Stimulated activated naive CD8-positive, alpha-beta T cell treated with anti-CD3 and anti-CD28 coated beads, Interleukin-15, Interleukin-2, amounts not matched to agents 100 ng/mL and 50 ng/mL, for 24 hours (primary cell): Measurements from ENCODE around the gene NECTIN1.

Experiments
- H3K27ac Mint-ChIP-seq: one replicate; pipeline ENCODE4 v1.8.0; 2021; ENCODE audit warnings: mild to moderate bottlenecking, mixed read lengths
- H3K27me3 Mint-ChIP-seq: one replicate; pipeline ENCODE4 v1.8.0; 2021; ENCODE audit warnings: mixed read lengths
- H3K36me3 Mint-ChIP-seq: one replicate; pipeline ENCODE4 v1.8.0; 2021; ENCODE audit warnings: low read depth, mixed read lengths
- H3K4me1 Mint-ChIP-seq: one replicate; pipeline ENCODE4 v1.8.0; 2021; ENCODE audit warnings: low read depth, mixed read lengths
- H3K4me3 Mint-ChIP-seq: one replicate; pipeline ENCODE4 v1.8.0; 2021; ENCODE audit warnings: mild to moderate bottlenecking, mixed read lengths
- H3K9me3 Mint-ChIP-seq: one replicate; pipeline ENCODE4 v1.8.0; 2021; ENCODE audit warnings: mixed read lengths

NECTIN1 gene

DNA sequence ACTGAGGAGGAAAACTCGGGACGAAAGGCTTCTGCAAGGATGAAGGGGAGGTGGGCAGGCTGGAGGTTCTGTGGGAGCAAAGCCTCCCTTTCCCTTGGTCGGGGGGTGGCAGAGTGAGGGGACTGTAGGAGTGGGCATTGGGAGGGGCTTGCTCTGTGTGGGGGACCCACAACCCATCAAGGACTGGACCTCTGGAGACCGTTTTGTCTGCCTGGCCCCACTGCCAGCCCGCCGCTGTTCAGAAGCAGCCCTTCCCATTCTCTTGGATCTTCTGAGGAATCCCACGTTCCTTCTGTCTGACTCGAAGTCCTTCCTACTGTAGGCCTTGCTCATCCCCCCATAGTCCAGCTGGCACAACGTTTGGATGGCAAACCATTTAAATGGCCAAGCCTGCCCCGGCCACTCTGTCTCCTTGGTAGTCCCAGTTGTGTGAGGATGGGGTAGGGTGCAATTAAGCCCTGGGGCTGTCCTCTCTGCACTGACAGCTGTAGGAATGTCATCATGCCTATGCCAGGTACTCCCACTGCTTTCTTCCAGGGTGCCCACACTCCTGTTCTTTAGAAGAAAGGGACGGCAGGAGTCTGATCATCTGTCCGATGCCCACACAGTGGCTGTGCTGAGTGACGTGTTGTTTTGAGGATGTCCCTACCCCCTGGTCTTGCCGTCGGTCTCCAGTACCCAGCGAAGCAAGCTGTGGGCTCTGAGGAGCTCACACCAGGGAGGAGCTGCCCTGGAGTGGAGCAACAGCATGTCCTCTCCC lies 17.0 kb upstream of the NECTIN1 start:
- no peak overlapping the region for H3K4me3 Mint-ChIP-seq
- peaks cover 33% of the 10 kb centered on the region for H3K27me3 Mint-ChIP-seq
- no peaks in the 10 kb centered on the region for H3K9me3 Mint-ChIP-seq
- peaks cover 15% of the 10 kb centered on the region for H3K4me1 Mint-ChIP-seq
- H3K27ac Mint-ChIP-seq, result no peak overlapping the region
- no peaks in the 10 kb centered on the region for H3K36me3 Mint-ChIP-seq

DNA sequence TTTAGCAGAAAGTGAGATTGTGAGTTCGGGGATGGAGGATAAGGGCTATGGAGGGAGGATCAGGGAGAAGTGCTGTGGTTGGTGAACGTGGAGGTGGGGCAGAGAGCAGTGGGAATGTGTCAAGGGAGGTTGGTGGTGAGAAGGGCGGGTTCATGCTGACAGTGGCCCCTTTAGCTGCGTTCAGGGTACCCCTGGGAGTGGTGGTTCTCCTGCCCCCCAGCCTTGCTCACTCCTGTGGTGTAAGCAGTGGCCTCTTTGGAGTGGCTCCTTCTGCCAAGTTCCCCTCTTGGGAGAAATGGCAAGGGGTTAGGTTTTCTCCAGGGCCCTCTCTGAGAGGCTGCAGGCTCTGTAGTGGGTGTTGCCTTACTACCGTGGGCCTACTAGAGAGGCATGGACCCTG lies 16.1 kb upstream of the NECTIN1 start:
- no peaks in the 10 kb centered on the region for H3K36me3 Mint-ChIP-seq
- no peak overlapping the region for H3K27ac Mint-ChIP-seq
- H3K4me3 Mint-ChIP-seq, result no peak overlapping the region
- peaks cover 16% of the 10 kb centered on the region for H3K4me1 Mint-ChIP-seq
- H3K27me3 Mint-ChIP-seq, result peaks cover 39% of the 10 kb centered on the region
- no peaks in the 10 kb centered on the region for H3K9me3 Mint-ChIP-seq

DNA sequence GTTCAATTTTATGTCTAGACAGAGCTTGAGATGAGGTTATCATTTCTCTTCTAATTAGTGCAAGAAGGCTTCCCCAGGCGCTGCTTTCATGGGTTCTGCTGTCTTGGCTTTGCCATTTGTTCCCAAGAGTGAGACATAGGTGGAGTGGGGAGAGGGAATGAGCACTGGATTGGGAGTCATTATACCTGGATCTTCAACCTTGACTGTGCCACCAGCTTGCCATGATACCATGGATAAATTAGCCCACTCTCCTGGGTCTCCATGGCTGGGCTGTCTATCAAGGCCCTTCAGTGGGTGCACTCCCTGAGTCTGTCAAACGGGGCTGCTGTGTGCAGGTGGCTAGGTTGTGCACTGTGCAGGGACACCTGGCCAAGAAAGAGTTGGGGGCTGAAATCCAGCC lies 15.6 kb upstream of the NECTIN1 start:
- no peak overlapping the region for H3K27ac Mint-ChIP-seq
- H3K4me3 Mint-ChIP-seq, result no peak overlapping the region
- H3K27me3 Mint-ChIP-seq, result peaks cover 39% of the 10 kb centered on the region
- peaks cover 16% of the 10 kb centered on the region for H3K4me1 Mint-ChIP-seq
- no peaks in the 10 kb centered on the region for H3K36me3 Mint-ChIP-seq
- no peaks in the 10 kb centered on the region for H3K9me3 Mint-ChIP-seq

DNA sequence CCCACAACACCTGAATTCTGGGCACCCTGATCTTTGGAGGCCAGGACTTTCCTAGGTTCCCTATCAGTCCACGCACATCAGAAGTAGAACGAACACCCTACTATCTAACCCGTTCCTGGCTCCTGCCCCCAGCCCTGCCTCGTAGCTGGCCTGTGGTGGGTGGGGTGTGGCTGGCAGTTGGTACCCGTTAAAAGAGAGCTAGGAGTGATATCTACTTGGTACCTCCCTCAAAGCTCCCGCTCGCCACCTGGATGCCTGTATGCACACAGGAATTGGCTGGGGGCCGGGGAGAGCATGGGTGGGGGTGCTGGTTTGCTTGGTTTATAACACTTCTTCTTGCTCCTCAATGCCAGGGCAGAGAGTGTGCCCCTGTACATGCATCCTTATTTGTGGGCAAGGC lies 14.0 kb upstream of the NECTIN1 start:
- H3K27ac Mint-ChIP-seq, result no peak overlapping the region
- H3K4me1 Mint-ChIP-seq, result peaks cover 16% of the 10 kb centered on the region
- no peaks in the 10 kb centered on the region for H3K36me3 Mint-ChIP-seq
- H3K4me3 Mint-ChIP-seq, result no peak overlapping the region
- H3K9me3 Mint-ChIP-seq, result no peaks in the 10 kb centered on the region
- peaks cover 39% of the 10 kb centered on the region for H3K27me3 Mint-ChIP-seq

DNA sequence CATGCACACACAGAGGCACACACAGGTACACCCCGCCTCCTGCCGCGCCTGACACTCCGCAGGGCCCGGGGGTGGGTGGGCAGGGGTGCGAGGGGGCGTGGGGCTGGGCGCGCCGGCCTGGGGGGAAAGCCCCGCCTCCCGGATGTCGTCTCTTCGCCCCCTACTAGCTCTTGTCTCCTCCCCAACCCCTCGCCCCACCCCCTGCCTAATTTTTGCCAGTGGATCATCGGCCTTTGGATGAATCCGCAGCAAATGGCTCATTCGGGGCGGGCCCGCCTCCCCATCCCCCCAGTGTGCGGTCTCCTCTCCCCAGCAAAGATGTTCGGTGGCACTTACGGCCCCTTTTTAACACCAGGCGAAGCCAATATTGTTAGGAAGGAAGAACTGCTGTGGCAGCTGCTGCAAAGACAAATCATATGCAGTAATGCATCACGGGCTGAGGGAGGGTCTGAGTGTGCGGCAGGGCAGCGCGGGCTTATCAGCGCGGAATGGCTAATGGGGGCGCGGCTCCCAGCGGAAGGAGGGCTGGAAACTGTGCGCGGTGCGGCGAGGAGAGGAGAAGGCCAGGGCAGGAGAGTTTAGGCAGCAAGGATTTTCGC lies 13.4 kb upstream of the NECTIN1 start:
- no peak overlapping the region for H3K27ac Mint-ChIP-seq
- peaks cover 38% of the 10 kb centered on the region for H3K27me3 Mint-ChIP-seq
- no peaks in the 10 kb centered on the region for H3K36me3 Mint-ChIP-seq
- peaks cover 16% of the 10 kb centered on the region for H3K4me1 Mint-ChIP-seq
- H3K9me3 Mint-ChIP-seq, result no peaks in the 10 kb centered on the region
- H3K4me3 Mint-ChIP-seq, result peak overlapping the region; percentile 56

DNA sequence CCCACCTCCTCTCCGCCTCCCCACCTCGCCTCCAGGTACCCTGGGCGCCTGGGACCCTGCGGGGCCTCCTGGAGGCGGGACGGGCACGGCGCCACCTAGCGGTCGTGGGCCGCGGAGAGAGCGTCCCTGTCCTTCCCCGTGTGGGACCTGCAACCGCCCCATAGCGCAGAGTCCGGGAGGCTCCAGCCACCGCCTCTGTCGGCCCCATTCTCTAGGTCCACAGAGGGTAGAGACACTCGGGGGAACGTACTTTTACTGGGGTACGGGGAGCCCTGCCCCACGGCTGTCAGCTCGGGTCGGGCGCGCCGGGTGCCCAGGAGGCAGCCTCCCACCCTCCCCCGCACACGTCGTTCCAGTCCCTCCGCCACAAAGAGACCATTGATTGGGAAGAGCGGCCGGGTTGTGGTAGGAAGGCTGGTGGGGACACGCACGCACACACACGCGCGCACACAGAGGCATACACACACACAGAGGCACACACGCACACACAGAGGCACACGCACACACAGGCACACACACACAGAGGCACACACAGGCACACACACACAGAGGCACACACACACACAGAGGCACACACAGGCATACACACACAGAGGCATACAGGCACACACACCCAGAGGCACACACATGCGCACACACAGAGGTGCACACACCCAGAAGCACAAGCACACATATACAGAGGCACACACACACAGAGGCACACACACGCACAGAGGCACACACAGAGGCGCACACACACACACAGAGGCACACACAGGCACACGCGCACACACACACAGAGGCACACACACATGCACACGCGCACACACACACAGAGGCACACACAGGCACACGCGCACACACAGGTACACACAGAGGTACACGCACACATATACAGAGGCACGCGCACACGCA lies 12.6 kb upstream of the NECTIN1 start:
- Mint-ChIP-seq H3K4me3 (peak overlapping the region; percentile 26), H3K27ac (no peak overlapping the region), H3K4me1 (peaks cover 16% of the 10 kb centered on the region), H3K27me3 (peaks cover 38% of the 10 kb centered on the region), H3K9me3 (no peaks in the 10 kb centered on the region), H3K36me3 (no peaks in the 10 kb centered on the region)

DNA sequence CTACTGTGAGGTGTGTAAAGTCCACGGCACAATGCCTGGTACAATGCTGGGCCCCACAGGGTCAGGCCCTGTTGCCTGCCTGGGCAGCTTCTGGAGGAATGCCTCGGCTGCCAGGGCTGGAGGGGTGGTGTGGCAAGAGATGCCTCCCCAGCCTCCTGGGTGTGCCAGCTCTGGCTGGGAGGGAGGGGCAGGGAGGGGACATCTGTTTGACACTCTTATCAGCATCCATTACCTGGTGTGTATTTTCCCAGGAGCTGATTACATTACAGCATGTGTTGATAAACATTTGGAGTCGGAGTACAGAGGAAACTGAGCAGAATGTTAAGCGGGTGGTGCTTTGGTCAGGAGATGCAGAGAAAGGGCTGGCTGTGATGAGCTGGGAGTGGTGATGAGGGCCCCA lies 11.0 kb upstream of the NECTIN1 start:
- Mint-ChIP-seq H3K36me3 (no peaks in the 10 kb centered on the region), H3K4me1 (peaks cover 16% of the 10 kb centered on the region), H3K9me3 (no peaks in the 10 kb centered on the region), H3K27ac (no peak overlapping the region), H3K27me3 (peaks cover 48% of the 10 kb centered on the region), H3K4me3 (no peak overlapping the region)

DNA sequence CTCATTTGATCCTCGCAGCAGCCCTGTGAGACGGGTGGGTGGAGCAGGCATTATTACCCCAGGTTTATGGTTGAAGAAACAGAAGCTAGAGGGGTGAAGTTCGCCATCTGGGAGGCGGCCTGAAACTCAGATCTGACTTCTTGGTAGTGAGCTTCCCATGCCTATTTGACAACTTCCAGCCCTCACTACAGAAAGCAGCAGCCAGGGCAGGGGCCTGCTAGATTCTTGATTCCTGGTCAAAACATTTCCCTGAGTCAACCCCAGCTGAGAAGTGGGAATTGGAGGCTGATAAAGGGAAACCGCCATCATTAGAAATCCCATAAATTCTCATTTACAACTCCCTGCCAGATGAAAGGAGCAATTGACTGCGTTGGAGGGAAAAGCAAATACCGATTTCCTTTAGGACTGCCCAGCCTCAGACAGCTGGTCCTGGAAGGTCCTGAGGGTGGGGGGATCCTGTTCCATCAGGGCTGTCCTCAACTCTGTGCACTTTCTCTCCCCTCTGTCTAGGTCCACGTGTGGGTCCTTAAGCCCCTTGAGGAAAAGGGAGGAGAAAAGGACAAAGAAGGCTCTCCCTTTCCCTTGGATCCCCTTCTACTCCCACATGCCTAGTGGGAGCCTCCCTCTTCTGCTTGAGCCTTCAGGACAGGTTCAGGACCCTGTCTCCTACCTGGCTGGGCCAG lies 10.2 kb upstream of the NECTIN1 start:
- H3K27ac Mint-ChIP-seq, result no peak overlapping the region
- H3K4me1 Mint-ChIP-seq, result peaks cover 16% of the 10 kb centered on the region
- H3K9me3 Mint-ChIP-seq, result no peaks in the 10 kb centered on the region
- H3K27me3 Mint-ChIP-seq, result peaks cover 48% of the 10 kb centered on the region
- H3K36me3 Mint-ChIP-seq, result no peaks in the 10 kb centered on the region
- H3K4me3 Mint-ChIP-seq, result no peak overlapping the region

DNA sequence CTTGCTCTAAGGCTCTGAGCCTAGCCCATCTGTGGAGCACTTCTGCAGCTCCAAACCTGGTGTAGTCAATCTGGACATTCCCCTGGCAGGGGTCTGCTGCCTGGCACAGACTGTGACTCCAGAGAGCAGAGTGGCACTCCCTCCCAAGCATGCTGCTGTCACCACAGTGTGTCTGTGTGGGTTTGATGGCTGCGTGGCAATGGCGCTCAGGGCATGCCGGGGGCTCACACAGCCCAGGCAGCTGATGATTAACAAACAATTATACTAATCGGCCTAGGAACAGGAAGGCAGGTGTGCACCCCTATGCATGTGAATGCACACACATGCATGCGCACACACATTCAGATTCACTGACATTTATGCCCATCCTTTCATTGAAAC lies 9.0 kb upstream of the NECTIN1 start:
- H3K4me1 Mint-ChIP-seq, result peaks cover 16% of the 10 kb centered on the region
- H3K4me3 Mint-ChIP-seq, result no peak overlapping the region
- H3K27me3 Mint-ChIP-seq, result peaks cover 50% of the 10 kb centered on the region

DNA sequence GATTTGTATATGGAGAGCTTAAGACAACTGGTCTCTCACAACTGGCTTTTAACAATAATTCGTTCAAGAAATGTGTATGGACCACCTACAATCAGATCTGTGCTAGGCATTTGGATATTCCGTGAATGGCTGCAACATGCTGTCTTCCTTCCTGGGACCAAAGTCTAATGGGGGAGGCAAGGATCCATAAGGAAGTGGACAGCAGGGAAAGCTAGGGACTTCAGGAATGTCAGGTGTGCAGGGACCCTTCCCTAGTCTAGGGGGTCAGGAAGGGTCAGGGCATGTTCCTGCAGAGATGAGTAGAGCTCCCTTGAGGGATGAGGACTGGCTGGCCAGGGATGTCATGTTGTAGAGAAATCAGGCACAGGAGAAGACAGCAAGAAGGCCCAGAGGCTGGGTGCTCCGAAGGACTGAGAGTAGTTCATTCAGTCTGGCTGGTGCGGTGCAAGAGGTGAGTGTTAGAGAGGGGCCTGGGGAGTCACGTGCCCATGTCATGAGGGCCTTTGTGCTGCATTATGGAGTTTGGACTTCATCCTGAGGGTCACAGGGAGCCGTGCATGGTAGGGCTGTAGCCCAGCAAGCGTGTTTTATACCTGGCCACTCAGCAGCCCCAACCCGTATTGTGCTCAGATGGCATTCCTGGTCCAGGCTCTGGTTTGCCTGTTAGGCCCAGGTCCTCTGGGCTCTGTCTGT lies 8.5 kb upstream of the NECTIN1 start:
- Mint-ChIP-seq H3K27ac (no peak overlapping the region), H3K9me3 (no peaks in the 10 kb centered on the region), H3K4me1 (peaks cover 12% of the 10 kb centered on the region), H3K27me3 (peaks cover 46% of the 10 kb centered on the region), H3K4me3 (no peak overlapping the region), H3K36me3 (no peaks in the 10 kb centered on the region)

More for the DNA sequence above, 9.0 kb upstream of the NECTIN1 start:
- Mint-ChIP-seq H3K36me3 (no peaks in the 10 kb centered on the region), H3K27ac (no peak overlapping the region), H3K9me3 (no peaks in the 10 kb centered on the region)

DNA sequence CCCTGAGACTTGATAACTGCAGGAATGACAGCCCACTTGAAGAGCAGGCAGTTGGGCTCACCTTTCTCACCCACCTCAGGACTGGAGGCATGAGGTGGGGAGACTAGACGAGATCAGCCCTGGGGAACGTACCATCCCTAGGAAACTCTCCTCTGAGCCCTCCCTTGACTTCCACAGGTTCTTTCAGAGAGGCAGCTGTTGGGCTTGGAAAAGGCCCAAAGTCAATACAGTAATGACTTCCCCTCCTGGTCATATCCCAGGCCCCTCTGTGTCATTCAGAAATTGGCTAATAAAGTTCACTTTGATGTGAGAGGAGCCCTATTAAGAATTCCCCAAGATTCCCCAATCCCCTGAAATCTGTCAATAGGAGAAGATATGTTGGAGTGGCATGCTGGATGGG lies 5.8 kb upstream of the NECTIN1 start:
- Mint-ChIP-seq H3K4me3 (no peak overlapping the region), H3K4me1 (peaks cover 9% of the 10 kb centered on the region), H3K27ac (no peak overlapping the region), H3K36me3 (no peaks in the 10 kb centered on the region), H3K27me3 (peaks cover 47% of the 10 kb centered on the region), H3K9me3 (no peaks in the 10 kb centered on the region)

DNA sequence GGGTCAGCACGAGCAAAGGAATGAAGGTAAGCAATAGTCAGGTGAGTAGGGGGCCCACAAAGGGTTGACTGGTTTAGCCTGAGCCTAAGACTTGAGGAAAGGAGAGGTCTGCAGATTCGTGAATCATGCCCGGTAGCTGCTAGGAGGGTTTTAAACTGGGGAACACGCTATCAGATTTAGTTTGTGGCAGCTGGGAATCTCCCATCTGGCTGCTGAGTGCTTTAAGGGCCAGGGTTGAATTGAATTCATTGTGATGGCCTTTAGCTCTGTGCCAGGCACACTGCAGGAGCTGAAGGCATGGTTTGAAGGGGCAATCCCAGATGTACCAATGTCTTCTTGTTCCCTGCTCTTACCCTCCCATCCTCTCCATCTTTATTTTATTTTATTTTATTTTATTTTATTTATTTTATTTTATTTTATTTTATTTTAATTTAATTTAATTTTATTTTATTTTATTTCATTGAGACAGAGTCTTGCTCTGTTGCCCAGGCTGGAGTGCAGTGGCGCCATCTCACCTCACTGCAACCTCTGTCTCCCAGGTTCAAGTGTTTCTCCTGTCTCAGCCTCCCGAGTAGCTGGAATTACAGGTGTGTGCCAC lies 1.9 kb upstream of the NECTIN1 start:
- H3K9me3 Mint-ChIP-seq, result no peaks in the 10 kb centered on the region
- no peak overlapping the region for H3K4me3 Mint-ChIP-seq
- no peaks in the 10 kb centered on the region for H3K36me3 Mint-ChIP-seq
- H3K27ac Mint-ChIP-seq, result no peak overlapping the region
- H3K4me1 Mint-ChIP-seq, result peaks cover 18% of the 10 kb centered on the region
- H3K27me3 Mint-ChIP-seq, result peaks cover 44% of the 10 kb centered on the region

DNA sequence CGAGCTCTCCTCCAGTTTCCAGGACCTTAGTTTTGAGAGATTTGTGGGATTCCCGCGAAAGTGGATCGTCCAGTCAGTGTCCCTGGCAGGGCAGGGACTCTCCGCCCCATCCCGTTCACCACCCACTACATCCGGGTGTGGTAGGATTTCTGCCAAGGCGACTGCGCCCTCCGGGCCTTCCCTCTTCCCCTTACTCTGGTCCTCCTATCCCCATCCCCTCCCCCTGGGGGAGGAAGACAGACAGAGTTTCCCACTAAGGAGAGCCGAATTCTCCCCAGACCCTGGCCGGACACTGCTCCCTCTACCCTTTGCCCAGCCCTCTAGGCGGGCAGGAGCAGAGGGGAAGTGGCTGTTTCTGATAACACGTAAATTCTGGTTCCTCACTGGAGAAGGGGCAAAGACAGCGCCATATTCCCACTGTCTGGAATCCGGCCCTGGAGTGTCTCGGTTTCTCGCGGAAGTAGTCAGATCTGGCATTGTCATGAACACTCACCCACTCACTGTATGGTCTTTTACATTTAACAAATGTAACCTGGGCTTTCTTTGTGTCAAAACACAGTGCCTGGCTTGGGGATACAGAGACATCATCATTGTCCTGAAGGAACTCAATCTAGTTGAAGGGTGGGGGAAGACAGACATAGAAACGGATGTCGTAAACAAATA lies 1.1 kb upstream of the NECTIN1 start:
- H3K27ac Mint-ChIP-seq, result no peak overlapping the region
- H3K4me1 Mint-ChIP-seq, result peaks cover 18% of the 10 kb centered on the region
- H3K4me3 Mint-ChIP-seq, result peak overlapping the region; percentile 69
- no peaks in the 10 kb centered on the region for H3K36me3 Mint-ChIP-seq
- H3K9me3 Mint-ChIP-seq, result no peaks in the 10 kb centered on the region
- H3K27me3 Mint-ChIP-seq, result peaks cover 38% of the 10 kb centered on the region

DNA sequence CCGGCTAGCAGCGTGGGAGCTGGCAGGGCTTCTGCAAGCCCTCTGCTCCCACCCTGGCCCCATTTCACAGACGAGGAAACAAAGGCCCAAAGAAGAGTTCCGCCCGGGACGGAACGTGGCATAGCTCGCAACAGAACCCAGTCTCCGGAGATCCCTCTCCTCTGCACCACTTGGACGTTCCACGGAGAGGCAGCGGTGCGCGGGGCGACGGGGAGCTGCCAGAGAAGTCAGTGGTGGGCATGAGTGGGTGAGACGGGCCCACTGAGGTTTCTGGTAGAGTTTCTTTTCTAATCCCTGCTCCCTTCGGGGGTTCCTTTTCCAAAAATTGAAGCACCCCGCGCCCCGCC lies 554 bp upstream of the NECTIN1 start:
- Mint-ChIP-seq H3K4me1 (peaks cover 18% of the 10 kb centered on the region), H3K27ac (no peak overlapping the region), H3K4me3 (peak overlapping the region; percentile 69), H3K9me3 (no peaks in the 10 kb centered on the region), H3K27me3 (peaks cover 38% of the 10 kb centered on the region), H3K36me3 (no peaks in the 10 kb centered on the region)
